GOT3 (cell line): Measurements from ENCODE around the gene DAB1.

Experiments
- DNase-seq: peaks from one replicate; lab custom pipeline; 2025; ENCODE audit warnings: mixed read lengths; lab: John Stamatoyannopoulos, UW

The DAB1 gene

GRCh38 chr1:56975446-56975845 is 448.4 kb downstream of the DAB1 start:
- DNase-seq, result no peak

GRCh38 chr1:56973923-56974742 is 449.7 kb downstream of the DAB1 start:
- no peak for DNase-seq

GRCh38 chr1:56972976-56973375 is 450.9 kb downstream of the DAB1 start:
- no peak for DNase-seq

GRCh38 chr1:56970280-56970679 is 453.6 kb downstream of the DAB1 start:
- no peak for DNase-seq

GRCh38 chr1:56968878-56969495 is 454.9 kb downstream of the DAB1 start:
- DNase-seq, result no peak

- DNase-seq, result no peak
Measured at GRCh38 chr1:56967900-56968832, 455.7 kb downstream of the DAB1 start.

GRCh38 chr1:56967355-56967754 is 456.5 kb downstream of the DAB1 start:
- no peak for DNase-seq

GRCh38 chr1:56966698-56966999 is 457.2 kb downstream of the DAB1 start:
- no peak for DNase-seq

- no peak for DNase-seq
Measured at GRCh38 chr1:56965916-56966697, 457.8 kb downstream of the DAB1 start, which contains the start of gene C8B. C8B (minus strand) TSS chr1:56966015; CDS start chr1:56965948, 67 bp downstream.

GRCh38 chr1:56965191-56965590 is 458.7 kb downstream of the DAB1 start:
- DNase-seq, result no peak

- no peak for DNase-seq
Measured at GRCh38 chr1:56964349-56965017, 459.4 kb downstream of the DAB1 start.

- DNase-seq, result no peak
Measured at GRCh38 chr1:56963667-56964066, 460.2 kb downstream of the DAB1 start.

GRCh38 chr1:56961426-56961825 is 462.4 kb downstream of the DAB1 start:
- DNase-seq, result no peak

- no peak for DNase-seq
Measured at GRCh38 chr1:56958526-56958925, 465.3 kb downstream of the DAB1 start.

GRCh38 chr1:56957931-56958330 is 465.9 kb downstream of the DAB1 start:
- DNase-seq, result no peak

- no peak for DNase-seq
Measured at GRCh38 chr1:56954664-56955063, 469.2 kb downstream of the DAB1 start.

GRCh38 chr1:56953386-56953785 is 470.5 kb downstream of the DAB1 start:
- no peak for DNase-seq

GRCh38 chr1:56952501-56952900 is 471.4 kb downstream of the DAB1 start:
- DNase-seq, result no peak

GRCh38 chr1:56948403-56949023 is 475.3 kb downstream of the DAB1 start:
- DNase-seq, result no peak
